Measurements from ENCODE around the gene GRAMD2B.
"Not testable (repeated sequence)": the region's sequence is repeated elsewhere in the genome, so short reads cannot be mapped to it uniquely, and the experiment has no call there.

DNA sequence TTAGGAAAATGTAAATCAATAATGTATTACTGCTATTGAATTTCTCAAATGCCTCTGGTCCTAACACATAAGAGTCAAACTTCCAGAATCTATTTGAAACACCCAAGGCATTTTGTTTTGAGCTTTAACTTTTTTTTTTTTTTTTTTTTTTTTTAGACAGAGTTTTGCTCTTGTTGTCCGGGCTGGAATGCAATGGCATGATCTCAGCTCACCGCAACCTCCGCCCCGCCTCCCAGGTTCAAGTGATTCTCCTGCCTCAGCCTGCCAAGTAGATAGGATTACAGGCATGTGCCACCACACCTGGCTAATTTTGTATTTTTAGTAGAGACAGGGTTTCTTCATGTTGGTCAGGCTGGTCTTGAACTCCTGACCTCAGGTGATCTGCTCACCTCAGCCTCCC, 96.0 kb downstream of the GRAMD2B start:
- TF ChIP-seq, protein P1, sequence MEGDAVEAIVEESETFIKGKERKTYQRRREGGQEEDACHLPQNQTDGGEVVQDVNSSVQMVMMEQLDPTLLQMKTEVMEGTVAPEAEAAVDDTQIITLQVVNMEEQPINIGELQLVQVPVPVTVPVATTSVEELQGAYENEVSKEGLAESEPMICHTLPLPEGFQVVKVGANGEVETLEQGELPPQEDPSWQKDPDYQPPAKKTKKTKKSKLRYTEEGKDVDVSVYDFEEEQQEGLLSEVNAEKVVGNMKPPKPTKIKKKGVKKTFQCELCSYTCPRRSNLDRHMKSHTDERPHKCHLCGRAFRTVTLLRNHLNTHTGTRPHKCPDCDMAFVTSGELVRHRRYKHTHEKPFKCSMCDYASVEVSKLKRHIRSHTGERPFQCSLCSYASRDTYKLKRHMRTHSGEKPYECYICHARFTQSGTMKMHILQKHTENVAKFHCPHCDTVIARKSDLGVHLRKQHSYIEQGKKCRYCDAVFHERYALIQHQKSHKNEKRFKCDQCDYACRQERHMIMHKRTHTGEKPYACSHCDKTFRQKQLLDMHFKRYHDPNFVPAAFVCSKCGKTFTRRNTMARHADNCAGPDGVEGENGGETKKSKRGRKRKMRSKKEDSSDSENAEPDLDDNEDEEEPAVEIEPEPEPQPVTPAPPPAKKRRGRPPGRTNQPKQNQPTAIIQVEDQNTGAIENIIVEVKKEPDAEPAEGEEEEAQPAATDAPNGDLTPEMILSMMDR (IDR thresholded peaks at IDR 0.05): not testable (repeated sequence)
- not testable (repeated sequence) for TF ChIP-seq POLR2A, POLR2AphosphoS5, EP300 (IDR thresholded peaks at IDR 0.05)
